Stimulated activated naive B cell treated with anti-CD40 and anti-IgM and Interleukin-4, amounts not matched to agents 10 μg/mL and 1 μg/mL and 100 μg/mL, for 72 hours (primary cell): Measurements from ENCODE around the gene RBM42.
A peak's percentile ranks its signal among the peaks of the same experiment; 100 is the strongest.

ENCODE experiments used
- ATAC-seq, 2 donors: fragments of 150-1000 bp; cut with Tn5 transposase; replicated peaks; 2 replicates each; pipeline ENCODE4 v1.10.0; 2021; ENCODE audit warnings: moderate library complexity in 1 of 2
- DNase-seq: peaks from one replicate; pipeline ENCODE4 v3.0.0; 2021
- H3K27ac Mint-ChIP-seq: one replicate; pipeline ENCODE4 v1.8.0; 2022; ENCODE audit warnings: mild to moderate bottlenecking, mixed read lengths
- H3K27me3 Mint-ChIP-seq, 2 donors: one replicate each; pipeline ENCODE4 v1.8.0; 2022; ENCODE audit warnings: mixed read lengths in 2 of 2
- H3K36me3 Mint-ChIP-seq, 2 donors: one replicate each; pipeline ENCODE4 v1.8.0; 2022; ENCODE audit warnings: mixed read lengths in 2 of 2, mild to moderate bottlenecking in 1 of 2
- H3K4me1 Mint-ChIP-seq, 2 donors: one replicate each; pipeline ENCODE4 v1.8.0; 2022; ENCODE audit warnings: mixed read lengths in 2 of 2, mild to moderate bottlenecking in 1 of 2
- H3K4me3 Mint-ChIP-seq, 2 donors: one replicate each; pipeline ENCODE4 v1.8.0; 2022; ENCODE audit warnings: mild to moderate bottlenecking in 2 of 2, mixed read lengths in 2 of 2, moderate library complexity in 1 of 2
- H3K9me3 Mint-ChIP-seq, 2 donors: one replicate each; pipeline ENCODE4 v1.8.0; 2022; ENCODE audit warnings: mixed read lengths in 2 of 2, mild to moderate bottlenecking in 1 of 2

The RBM42 gene

DNA sequence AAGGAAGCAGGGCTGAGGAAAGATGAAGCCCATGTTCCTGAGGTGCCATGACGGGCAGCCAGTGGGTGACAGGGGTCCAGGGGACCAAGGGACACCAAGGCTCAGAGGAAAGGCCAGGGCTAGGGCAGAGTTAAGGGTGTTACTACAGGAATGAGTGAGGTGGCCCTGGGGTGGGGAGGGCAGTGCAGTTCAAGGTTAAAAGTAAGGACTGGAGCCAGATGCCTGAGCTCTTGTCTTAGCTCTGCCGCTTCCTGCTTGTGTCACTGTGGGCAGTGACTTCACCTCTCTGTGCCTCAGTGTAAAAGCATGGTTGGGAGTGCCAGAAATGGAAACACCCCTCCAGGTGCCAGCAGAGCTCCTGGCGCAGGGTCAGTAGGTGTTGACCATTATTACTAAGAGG, 7.8 kb downstream of the RBM42 start:
- Mint-ChIP-seq H3K4me1 (peaks cover 5 to 18% of the 10 kb centered on the region in 2 donors), H3K27ac (no peak overlapping the region), H3K27me3 (no peaks in the 10 kb centered on the region), H3K4me3 (no peak overlapping the region), H3K9me3 (no peaks in the 10 kb centered on the region), H3K36me3 (peaks cover 54 to 56% of the 10 kb centered on the region in 2 donors)
- DNase-seq (no peak), ATAC-seq (no peak)

DNA sequence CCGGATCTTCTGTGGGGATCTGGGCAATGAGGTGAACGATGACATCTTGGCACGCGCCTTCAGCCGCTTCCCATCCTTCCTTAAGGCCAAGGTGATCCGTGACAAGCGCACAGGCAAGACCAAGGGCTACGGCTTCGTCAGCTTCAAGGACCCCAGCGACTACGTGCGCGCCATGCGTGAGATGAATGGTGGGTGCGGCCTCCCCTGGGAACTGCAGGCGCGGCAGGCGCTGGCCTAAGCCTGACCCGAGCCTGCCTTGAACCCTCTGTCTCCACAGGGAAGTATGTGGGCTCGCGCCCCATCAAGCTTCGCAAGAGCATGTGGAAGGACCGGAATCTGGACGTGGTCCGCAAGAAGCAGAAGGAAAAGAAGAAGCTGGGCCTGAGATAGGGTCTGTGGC, 8.3 kb downstream of the RBM42 start:
- H3K36me3 Mint-ChIP-seq = peaks cover 49 to 51% of the 10 kb centered on the region in 2 donors
- H3K4me1 Mint-ChIP-seq = peaks cover 4 to 18% of the 10 kb centered on the region in 2 donors
- H3K9me3 Mint-ChIP-seq = no peaks in the 10 kb centered on the region
- no peak overlapping the region for H3K4me3 Mint-ChIP-seq
- H3K27ac Mint-ChIP-seq = no peak overlapping the region
- ATAC-seq (no peak), DNase-seq (no peak)
- no peaks in the 10 kb centered on the region for H3K27me3 Mint-ChIP-seq

DNA sequence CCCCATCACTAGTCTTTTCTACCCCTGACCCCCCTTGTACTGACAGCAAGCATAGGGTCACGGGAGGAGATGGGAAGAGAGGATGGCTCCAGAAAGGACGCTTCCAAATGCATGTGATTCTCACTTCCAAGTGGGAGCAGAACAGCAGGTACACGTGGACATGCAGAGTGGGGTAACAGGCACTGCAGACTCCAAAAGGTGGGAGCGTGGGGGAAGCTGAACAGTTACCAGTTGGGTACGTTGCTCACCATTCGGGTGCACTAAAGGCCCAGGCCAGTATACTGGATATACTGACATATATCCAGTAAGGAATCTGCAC, 10.4 kb downstream of the RBM42 start:
- peaks cover 7 to 30% of the 10 kb centered on the region in 2 donors for H3K4me1 Mint-ChIP-seq
- H3K27ac Mint-ChIP-seq = no peak overlapping the region
- H3K9me3 Mint-ChIP-seq = no peaks in the 10 kb centered on the region
- peaks cover 31 to 32% of the 10 kb centered on the region in 2 donors for H3K36me3 Mint-ChIP-seq
- H3K4me3 Mint-ChIP-seq = no peak overlapping the region
- ATAC-seq = no peak
- no peaks in the 10 kb centered on the region for H3K27me3 Mint-ChIP-seq
- DNase-seq = no peak

DNA sequence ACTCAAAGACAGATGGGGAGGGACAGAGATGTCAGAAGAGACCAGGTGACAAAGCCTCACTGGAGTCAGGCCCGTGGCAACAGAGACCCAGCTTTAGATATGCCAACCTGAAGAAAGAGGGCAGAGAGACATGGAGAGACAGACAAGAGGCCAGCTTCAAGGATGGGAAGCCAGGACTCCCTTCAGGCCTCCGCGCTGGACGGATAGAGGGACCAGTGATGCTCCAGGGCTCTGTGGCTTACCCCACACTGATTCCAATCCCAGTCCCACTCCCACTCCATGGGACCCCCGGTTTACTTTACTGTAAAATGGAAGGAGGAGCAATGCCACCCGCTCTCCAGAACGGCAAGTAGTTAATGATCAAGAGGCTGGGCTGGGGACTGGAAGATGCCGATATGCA, 11.0 kb downstream of the RBM42 start:
- Mint-ChIP-seq H3K27me3 (no peaks in the 10 kb centered on the region), H3K4me3 (no peak overlapping the region), H3K9me3 (no peaks in the 10 kb centered on the region), H3K27ac (no peak overlapping the region), H3K4me1 (peaks cover 11 to 36% of the 10 kb centered on the region in 2 donors), H3K36me3 (peaks cover 28 to 31% of the 10 kb centered on the region in 2 donors)
- ATAC-seq (no peak), DNase-seq (no peak)

DNA sequence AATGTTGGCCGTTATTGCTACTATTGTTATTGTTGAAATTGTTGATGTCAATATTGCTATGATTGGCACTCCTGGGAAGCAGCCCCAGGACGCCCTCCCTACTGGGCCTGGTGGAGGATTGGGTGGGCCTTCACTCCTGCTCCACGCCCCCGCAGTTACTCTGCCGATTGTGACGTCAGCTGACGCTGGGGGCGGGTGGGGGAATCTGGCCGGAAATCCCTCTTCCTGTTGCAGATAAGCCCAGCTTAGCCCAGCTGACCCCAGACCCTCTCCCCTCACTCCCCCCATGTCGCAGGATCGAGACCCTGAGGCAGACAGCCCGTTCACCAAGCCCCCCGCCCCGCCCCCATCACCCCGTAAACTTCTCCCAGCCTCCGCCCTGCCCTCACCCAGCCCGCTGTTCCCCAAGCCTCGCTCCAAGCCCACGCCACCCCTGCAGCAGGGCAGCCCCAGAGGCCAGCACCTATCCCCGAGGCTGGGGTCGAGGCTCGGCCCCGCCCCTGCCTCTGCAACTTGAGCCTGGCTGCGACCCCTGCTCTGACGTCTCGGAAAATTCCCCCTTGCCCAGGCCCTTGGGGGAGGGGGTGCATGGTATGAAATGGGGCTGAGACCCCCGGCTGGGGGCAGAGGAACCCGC, 12.8 kb downstream of the RBM42 start, which contains the start of gene ETV2:
Gene ETV2 (plus strand): TSS at position 231 of the 637 bp plus-strand sequence. CDS start 716 bp downstream, outside the sequence.
- ATAC-seq (no peak), DNase-seq (no peak)
- peak within 1 kb of the TSS; percentile 42 for H3K27ac Mint-ChIP-seq
- H3K27me3 Mint-ChIP-seq = no peaks in the 10 kb centered on the region
- H3K9me3 Mint-ChIP-seq = no peaks in the 10 kb centered on the region
- H3K4me1 Mint-ChIP-seq = peaks cover 20 to 45% of the 10 kb centered on the region in 2 donors
- peaks cover 16 to 18% of the 10 kb centered on the region in 2 donors for H3K36me3 Mint-ChIP-seq
- peak within 1 kb of the TSS; percentile 66 to 78 for H3K4me3 Mint-ChIP-seq

DNA sequence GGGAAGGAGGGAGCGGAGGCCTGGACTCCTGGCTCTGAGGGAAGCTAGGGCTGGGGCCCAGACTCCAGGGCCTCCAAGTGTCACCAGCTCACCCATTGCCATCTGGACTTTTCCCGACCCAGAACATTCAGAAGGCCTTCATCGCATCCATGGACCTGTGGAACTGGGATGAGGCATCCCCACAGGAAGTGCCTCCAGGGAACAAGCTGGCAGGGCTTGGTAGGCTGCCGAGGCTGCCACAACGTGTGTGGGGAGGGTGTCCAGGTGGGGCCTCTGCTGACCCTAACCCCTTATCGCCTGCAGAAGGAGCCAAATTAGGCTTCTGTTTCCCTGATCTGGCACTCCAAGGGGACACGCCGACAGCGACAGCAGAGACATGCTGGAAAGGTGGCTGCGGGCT, 13.5 kb downstream of the RBM42 start:
- H3K9me3 Mint-ChIP-seq = no peaks in the 10 kb centered on the region
- H3K4me3 Mint-ChIP-seq = peak overlapping the region; percentile 66 to 78
- H3K36me3 Mint-ChIP-seq = peaks cover 11% of the 10 kb centered on the region in 2 donors
- DNase-seq (no peak), ATAC-seq (no peak)
- no peaks in the 10 kb centered on the region for H3K27me3 Mint-ChIP-seq
- H3K27ac Mint-ChIP-seq = peak overlapping the region; percentile 42
- H3K4me1 Mint-ChIP-seq = peaks cover 20 to 45% of the 10 kb centered on the region in 2 donors

DNA sequence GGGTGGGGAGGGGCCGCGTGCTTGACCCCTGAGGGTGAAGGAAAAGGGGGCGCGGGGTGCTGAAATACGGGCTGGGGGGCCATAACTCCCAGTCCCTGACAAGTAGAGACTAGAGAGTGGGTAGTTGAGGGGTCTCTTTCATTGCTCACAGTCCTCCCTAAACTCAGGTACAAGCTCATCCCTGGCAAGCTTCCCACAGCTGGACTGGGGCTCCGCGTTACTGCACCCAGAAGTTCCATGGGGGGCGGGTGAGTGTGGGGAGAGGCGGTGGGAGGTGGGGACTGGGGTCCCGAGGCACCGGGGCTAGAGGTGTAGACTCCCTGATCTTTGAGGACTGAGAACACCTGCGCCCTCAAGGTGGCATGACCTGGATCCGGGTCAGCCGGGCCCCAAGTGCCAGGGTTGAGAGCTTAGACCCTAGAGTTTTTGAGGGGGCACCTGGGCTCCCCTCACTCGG, 14.0 kb downstream of the RBM42 start:
- Mint-ChIP-seq H3K4me3 (peak overlapping the region; percentile 78 to 79), H3K9me3 (no peaks in the 10 kb centered on the region), H3K27me3 (no peaks in the 10 kb centered on the region), H3K4me1 (peaks cover 20 to 45% of the 10 kb centered on the region in 2 donors), H3K27ac (no peak overlapping the region), H3K36me3 (peaks cover 6% of the 10 kb centered on the region in 2 donors)
- ATAC-seq (no peak), DNase-seq (no peak)

DNA sequence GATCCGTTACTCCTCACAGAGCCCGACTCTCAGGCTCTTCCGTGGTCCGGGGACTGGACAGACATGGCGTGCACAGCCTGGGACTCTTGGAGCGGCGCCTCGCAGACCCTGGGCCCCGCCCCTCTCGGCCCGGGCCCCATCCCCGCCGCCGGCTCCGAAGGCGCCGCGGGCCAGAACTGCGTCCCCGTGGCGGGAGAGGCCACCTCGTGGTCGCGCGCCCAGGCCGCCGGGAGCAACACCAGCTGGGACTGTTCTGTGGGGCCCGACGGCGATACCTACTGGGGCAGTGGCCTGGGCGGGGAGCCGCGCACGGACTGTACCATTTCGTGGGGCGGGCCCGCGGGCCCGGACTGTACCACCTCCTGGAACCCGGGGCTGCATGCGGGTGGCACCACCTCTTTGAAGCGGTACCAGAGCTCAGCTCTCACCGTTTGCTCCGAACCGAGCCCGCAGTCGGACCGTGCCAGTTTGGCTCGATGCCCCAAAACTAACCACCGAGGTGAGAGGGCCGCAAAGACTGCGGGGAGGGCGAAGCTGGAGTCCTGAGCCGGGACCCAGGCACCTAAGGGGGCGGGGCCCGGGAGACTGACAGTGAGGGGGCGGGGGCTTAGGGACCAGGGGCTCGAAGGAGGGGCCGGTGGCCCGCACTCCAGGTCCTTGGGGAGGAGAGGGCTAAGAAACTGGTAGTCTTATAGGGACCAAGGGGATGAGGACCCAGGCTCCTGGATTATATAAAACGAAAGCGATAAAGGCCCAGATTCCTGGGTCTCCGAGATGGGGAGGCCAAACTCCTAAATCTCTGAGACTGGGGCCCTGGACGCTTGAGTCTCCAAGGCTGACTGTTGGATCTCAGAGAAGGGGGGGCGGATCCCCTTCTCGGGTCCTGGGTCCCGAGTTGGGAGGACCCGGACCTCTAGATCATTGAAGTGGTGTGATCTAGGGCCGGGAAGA, 14.7 kb downstream of the RBM42 start:
- Mint-ChIP-seq H3K27me3 (no peaks in the 10 kb centered on the region), H3K9me3 (no peaks in the 10 kb centered on the region), H3K4me3 (peak overlapping the region; percentile 78 to 79), H3K27ac (peak overlapping the region; percentile 65), H3K4me1 (peaks cover 20 to 46% of the 10 kb centered on the region in 2 donors), H3K36me3 (no peaks in the 10 kb centered on the region)
- ATAC-seq = peak; percentile 49 to 55
- DNase-seq = peak; percentile 78

DNA sequence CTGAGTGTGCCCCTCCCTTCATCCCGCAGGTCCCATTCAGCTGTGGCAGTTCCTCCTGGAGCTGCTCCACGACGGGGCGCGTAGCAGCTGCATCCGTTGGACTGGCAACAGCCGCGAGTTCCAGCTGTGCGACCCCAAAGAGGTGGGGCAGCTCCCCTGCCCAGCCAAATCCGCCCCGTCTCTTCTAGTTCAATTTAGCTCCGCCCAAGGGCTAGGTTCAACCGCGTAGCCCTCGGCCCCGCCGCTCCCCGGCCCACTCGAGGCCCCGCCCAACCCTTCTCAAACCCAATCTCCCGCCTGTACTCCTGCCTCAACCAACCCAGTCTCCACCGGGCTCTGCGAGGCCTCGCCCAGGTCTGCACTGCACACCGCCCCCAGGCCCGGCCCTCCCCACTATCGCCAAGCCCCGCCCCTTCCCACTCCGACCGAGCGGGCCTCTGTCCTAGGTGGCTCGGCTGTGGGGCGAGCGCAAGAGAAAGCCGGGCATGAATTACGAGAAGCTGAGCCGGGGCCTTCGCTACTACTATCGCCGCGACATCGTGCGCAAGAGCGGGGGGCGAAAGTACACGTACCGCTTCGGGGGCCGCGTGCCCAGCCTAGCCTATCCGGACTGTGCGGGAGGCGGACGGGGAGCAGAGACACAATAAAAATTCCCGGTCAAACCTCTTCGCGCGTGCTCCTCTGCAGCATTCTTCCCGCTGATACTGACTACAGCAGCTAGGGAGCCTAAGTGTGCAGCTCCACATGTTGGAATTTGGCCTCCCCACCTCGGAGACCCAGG, 15.6 kb downstream of the RBM42 start:
- Mint-ChIP-seq H3K9me3 (no peaks in the 10 kb centered on the region), H3K4me3 (peak overlapping the region; percentile 78 to 79), H3K4me1 (peaks cover 20 to 54% of the 10 kb centered on the region in 2 donors), H3K27me3 (no peaks in the 10 kb centered on the region), H3K27ac (peak overlapping the region; percentile 59), H3K36me3 (no peaks in the 10 kb centered on the region)
- DNase-seq (peak; percentile 91), ATAC-seq (peak; percentile 82 to 86)

DNA sequence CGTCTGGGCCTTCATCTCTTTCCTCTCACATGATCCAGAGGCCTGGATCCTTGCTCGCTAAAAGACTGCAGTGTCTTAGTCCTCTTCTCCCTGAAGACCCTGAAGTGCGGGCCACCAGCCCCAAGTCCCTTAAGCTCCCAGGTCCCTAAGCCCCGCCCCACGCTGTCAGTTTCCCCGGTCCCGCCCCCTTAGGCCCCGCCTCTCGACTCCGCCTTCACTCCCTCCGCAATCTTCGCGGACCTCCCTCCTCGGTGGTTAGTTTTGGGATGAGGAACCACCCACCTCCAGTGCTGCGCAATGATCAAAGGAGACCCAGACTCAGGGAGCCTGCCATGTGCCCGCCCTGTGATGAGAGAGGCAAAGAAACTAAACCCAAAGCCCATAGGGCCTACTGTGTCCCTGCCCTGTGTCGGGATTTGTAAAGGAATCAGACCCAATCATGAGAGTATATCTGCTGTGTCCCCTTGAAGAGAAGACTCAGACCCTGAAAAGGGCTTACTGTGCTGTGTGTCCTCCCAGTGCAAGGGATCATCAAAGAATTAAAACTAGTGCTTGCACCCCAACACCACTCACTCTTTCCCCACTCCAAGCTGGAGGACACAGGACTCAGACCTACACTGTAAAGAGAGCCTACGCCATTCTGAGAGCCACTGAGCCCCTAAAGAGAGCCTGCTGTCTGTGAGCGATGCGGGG, 16.3 kb downstream of the RBM42 start:
- Mint-ChIP-seq H3K36me3 (no peaks in the 10 kb centered on the region), H3K4me1 (peaks cover 20 to 55% of the 10 kb centered on the region in 2 donors), H3K4me3 (peak overlapping the region; percentile 78 to 79), H3K9me3 (no peaks in the 10 kb centered on the region), H3K27ac (peak overlapping the region; percentile 53), H3K27me3 (no peaks in the 10 kb centered on the region)
- DNase-seq (peak; percentile 49), ATAC-seq (no peak)

DNA sequence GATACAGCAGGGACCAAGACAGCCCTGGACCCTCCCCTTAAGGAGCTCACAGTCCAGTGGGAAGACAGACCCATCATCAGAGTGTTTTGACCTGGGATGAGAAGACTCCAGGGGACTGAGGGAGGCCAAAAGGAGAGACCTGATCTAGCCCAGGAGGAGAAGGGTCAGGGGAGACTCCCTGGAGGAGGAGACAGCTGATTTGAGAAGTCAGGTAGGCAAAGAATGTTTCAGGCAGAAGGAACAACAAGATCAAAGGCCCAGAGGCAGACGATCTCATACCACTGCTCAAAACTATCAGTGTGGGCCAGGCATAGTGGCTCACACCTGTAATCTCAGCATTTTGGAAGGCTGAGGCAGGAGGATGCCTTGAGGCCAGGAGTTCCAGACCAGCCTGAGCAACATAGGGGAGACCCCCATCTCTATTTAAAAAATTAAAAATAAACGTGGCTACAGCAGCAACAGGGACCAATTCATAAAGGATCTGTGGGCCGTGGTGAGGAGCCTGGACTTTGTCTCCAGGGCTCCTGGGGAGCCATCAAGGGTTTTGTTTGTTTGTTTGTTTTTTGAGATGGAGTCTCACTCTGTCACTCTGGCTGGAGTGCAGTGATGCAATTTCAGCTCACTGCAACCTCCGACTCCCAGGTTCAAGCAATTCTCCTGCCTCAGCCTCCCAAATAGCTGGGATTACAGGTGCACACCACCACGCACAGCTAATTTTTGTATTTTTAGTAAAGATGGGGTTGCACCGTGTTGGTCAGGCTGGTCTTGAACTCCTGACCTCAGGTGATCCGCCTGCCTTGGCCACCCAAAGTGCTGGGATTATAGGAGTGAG, 17.1 kb downstream of the RBM42 start:
- Mint-ChIP-seq H3K36me3 (peaks cover 0 to under 1% of the 10 kb centered on the region in 2 donors), H3K9me3 (no peaks in the 10 kb centered on the region), H3K4me1 (peaks cover 20 to 56% of the 10 kb centered on the region in 2 donors), H3K27me3 (no peaks in the 10 kb centered on the region), H3K27ac (no peak overlapping the region), H3K4me3 (peak overlapping the region; percentile 78 to 79)
- ATAC-seq = no peak
- no peak for DNase-seq

DNA sequence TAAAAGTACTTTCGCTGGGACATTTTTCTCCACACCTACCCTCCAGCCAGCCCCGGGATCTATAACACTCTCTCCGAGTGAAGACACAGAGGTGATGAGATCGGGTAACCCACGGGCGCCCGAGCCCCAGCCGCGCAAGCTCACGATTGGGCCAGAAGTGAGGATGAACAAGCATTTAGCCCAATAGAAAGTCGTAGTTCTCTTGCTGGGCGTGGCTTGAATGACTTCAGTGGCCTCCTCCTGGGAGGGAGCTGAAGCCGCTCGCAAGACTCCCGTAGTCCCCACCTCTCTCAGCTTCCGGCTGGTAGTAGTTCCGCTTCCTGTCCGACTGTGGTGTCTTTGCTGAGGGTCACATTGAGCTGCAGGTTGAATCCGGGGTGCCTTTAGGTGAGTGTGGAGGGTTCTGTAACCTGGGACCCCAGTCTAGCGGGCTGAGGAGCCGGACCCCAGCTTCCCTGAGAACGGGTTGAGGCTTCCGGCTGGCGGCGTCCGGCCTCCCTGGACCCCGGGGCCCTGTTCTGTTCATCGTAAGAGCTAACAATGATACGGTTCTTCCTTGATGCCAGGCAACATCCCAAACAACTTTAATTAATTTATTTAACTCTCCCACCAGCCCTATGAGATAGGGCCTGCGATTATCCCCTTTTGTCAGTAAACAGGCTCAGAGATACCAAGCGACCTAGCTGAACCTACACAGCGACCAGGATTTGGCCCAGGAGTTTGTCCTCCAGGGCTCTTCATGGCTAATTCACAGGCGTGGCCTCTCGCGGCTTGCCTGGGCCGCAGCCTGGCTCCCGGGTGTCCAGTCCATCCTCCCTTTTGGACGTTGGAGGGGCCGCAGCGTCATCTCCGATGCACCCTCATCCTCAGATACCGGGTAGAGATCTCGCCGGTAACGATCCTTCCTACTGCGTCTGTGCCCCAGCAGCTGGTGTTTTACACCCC, 19.5 kb downstream of the RBM42 start, which contains the start of gene COX6B1:
Gene COX6B1 (plus strand): TSS at position 307 of the 945 bp plus-strand sequence. CDS start 2,921 bp downstream, outside the sequence.
- H3K4me3 Mint-ChIP-seq = peak within 1 kb of the TSS; percentile 94 to 98
- H3K27ac Mint-ChIP-seq = peak within 1 kb of the TSS; percentile 92
- H3K9me3 Mint-ChIP-seq = no peaks in the 10 kb centered on the region
- H3K27me3 Mint-ChIP-seq = no peaks in the 10 kb centered on the region
- ATAC-seq = peak; percentile 77
- H3K4me1 Mint-ChIP-seq = peaks cover 22 to 39% of the 10 kb centered on the region in 2 donors
- DNase-seq = peak; percentile 93
- peaks cover 4 to 12% of the 10 kb centered on the region in 2 donors for H3K36me3 Mint-ChIP-seq
